H1 (cell line): ENCODE data around the gene GPR39. TPM values are rescaled to one million over a fixed set of nuclear protein-coding genes. Genes with fewer than 3 reads are reported as not detected.

Source experiments
- ASH2L ChIP-seq: fragments of 200-600, 300-600 bp; sonication (generic); IDR thresholded peaks from one replicate; pipeline ENCODE4 v1.7.1; 2017; ENCODE audit warnings: low read length
- EGR1 ChIP-seq: IDR thresholded peaks from 2 replicates; pipeline ENCODE4 v1.6.1; 2011; ENCODE audit warnings: low read depth, low read length, borderline replicate concordance
- EZH2 ChIP-seq: fragments of 200-600 bp; sonication (generic); IDR thresholded peaks from 2 replicates; pipeline ENCODE4 v1.7.1; 2012; ENCODE audit warnings: low read depth, mild to moderate bottlenecking, moderate library complexity, low read length, inconsistent platforms; ENCODE audit not compliant: severe bottlenecking
- JUND ChIP-seq: IDR thresholded peaks from 2 replicates; pipeline ENCODE4 v1.6.1; 2011; ENCODE audit warnings: mild to moderate bottlenecking, improper control_type of control experiment, low read length
- KDM4A ChIP-seq: IDR thresholded peaks from one replicate; pipeline ENCODE4 v1.7.1; 2012; ENCODE audit warnings: low read depth, mild to moderate bottlenecking, moderate library complexity, low read length, inconsistent platforms; ENCODE audit not compliant: severe bottlenecking
- POU5F1 ChIP-seq: IDR thresholded peaks from 2 replicates; pipeline ENCODE4 v1.6.1; 2011; ENCODE audit warnings: low read depth, mild to moderate bottlenecking, low read length, moderate library complexity
- RBBP5 ChIP-seq: IDR thresholded peaks from 2 replicates; pipeline ENCODE4 v1.7.1; 2012; ENCODE audit warnings: low read depth, mild to moderate bottlenecking, inconsistent platforms, low read length, moderate library complexity, borderline replicate concordance
- TAF7 ChIP-seq: optimal IDR thresholded peaks from 2 replicates; pipeline ENCODE3; 2011; ENCODE audit warnings: low read depth, mild to moderate bottlenecking, inconsistent platforms, low read length, moderate library complexity, borderline replicate concordance
- polyA plus RNA-seq, 7 experiments: library from polyadenylated mRNA; depleted of rRNA in 3 of 7; stranded (reverse) in 5 of 7; unstranded in 2 of 7; fragments of >200 nt in 5 of 7; fragments of 200-250 nt in 2 of 7; gene quantifications; 1 replicate in 5 of 7; 2 replicates in 1 of 7; 4 replicates in 1 of 7; pipeline versions ENCODE4 v1.2.1 to v1.2.3, GENCODE V29; 2011 to 2013; ENCODE audit warnings: missing spikeins in 2 of 7, mixed read lengths in 2 of 7
- total RNA-seq: library from RNA; stranded (reverse); fragmentation: NEBNext Ultra II Directional; extraction: Animal tissue kit (Norgen Biotek cat#: 25700); gene quantifications from 2 replicates; pipeline ENCODE4 v1.2.1, GENCODE V29; 2021
- TF ChIP-seq, protein P1 (sequence below): fragments of 300-600 bp; sonication (generic); IDR thresholded peaks from 2 replicates; pipeline ENCODE4 v1.7.1; 2012; ENCODE audit warnings: low read length, moderate library complexity, mild to moderate bottlenecking, inconsistent platforms; ENCODE audit not compliant: insufficient replicate concordance

The GPR39 gene
- total and polyA plus RNA-seq, 2 of the 8 experiments (the other 6 are each of a cell fraction or from before 2014, with no cell fraction given), result 0.63 to 2.7 TPM

- no peak for TF ChIP-seq JUND
- no peak for TF ChIP-seq KDM4A
- TF ChIP-seq, protein P1, sequence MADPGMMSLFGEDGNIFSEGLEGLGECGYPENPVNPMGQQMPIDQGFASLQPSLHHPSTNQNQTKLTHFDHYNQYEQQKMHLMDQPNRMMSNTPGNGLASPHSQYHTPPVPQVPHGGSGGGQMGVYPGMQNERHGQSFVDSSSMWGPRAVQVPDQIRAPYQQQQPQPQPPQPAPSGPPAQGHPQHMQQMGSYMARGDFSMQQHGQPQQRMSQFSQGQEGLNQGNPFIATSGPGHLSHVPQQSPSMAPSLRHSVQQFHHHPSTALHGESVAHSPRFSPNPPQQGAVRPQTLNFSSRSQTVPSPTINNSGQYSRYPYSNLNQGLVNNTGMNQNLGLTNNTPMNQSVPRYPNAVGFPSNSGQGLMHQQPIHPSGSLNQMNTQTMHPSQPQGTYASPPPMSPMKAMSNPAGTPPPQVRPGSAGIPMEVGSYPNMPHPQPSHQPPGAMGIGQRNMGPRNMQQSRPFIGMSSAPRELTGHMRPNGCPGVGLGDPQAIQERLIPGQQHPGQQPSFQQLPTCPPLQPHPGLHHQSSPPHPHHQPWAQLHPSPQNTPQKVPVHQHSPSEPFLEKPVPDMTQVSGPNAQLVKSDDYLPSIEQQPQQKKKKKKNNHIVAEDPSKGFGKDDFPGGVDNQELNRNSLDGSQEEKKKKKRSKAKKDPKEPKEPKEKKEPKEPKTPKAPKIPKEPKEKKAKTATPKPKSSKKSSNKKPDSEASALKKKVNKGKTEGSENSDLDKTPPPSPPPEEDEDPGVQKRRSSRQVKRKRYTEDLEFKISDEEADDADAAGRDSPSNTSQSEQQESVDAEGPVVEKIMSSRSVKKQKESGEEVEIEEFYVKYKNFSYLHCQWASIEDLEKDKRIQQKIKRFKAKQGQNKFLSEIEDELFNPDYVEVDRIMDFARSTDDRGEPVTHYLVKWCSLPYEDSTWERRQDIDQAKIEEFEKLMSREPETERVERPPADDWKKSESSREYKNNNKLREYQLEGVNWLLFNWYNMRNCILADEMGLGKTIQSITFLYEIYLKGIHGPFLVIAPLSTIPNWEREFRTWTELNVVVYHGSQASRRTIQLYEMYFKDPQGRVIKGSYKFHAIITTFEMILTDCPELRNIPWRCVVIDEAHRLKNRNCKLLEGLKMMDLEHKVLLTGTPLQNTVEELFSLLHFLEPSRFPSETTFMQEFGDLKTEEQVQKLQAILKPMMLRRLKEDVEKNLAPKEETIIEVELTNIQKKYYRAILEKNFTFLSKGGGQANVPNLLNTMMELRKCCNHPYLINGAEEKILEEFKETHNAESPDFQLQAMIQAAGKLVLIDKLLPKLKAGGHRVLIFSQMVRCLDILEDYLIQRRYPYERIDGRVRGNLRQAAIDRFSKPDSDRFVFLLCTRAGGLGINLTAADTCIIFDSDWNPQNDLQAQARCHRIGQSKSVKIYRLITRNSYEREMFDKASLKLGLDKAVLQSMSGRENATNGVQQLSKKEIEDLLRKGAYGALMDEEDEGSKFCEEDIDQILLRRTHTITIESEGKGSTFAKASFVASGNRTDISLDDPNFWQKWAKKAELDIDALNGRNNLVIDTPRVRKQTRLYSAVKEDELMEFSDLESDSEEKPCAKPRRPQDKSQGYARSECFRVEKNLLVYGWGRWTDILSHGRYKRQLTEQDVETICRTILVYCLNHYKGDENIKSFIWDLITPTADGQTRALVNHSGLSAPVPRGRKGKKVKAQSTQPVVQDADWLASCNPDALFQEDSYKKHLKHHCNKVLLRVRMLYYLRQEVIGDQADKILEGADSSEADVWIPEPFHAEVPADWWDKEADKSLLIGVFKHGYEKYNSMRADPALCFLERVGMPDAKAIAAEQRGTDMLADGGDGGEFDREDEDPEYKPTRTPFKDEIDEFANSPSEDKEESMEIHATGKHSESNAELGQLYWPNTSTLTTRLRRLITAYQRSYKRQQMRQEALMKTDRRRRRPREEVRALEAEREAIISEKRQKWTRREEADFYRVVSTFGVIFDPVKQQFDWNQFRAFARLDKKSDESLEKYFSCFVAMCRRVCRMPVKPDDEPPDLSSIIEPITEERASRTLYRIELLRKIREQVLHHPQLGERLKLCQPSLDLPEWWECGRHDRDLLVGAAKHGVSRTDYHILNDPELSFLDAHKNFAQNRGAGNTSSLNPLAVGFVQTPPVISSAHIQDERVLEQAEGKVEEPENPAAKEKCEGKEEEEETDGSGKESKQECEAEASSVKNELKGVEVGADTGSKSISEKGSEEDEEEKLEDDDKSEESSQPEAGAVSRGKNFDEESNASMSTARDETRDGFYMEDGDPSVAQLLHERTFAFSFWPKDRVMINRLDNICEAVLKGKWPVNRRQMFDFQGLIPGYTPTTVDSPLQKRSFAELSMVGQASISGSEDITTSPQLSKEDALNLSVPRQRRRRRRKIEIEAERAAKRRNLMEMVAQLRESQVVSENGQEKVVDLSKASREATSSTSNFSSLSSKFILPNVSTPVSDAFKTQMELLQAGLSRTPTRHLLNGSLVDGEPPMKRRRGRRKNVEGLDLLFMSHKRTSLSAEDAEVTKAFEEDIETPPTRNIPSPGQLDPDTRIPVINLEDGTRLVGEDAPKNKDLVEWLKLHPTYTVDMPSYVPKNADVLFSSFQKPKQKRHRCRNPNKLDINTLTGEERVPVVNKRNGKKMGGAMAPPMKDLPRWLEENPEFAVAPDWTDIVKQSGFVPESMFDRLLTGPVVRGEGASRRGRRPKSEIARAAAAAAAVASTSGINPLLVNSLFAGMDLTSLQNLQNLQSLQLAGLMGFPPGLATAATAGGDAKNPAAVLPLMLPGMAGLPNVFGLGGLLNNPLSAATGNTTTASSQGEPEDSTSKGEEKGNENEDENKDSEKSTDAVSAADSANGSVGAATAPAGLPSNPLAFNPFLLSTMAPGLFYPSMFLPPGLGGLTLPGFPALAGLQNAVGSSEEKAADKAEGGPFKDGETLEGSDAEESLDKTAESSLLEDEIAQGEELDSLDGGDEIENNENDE, result no peak
- TF ChIP-seq EZH2, result no peak
- no peak for TF ChIP-seq TAF7
- TF ChIP-seq ASH2L, result no peak
- TF ChIP-seq RBBP5, result no peak
- no peak for TF ChIP-seq POU5F1
- TF ChIP-seq EGR1, result no peak
These were observed 4.5 kb downstream of the GPR39 start (continued) for GRCh38 chr2:132420816-132421805.
